GM12878 (cell line): ENCODE results near the gene RUFY2. TPM values are rescaled to one million over a fixed set of nuclear protein-coding genes. Genes with fewer than 3 reads are reported as not detected.
A peak's percentile ranks its signal among the peaks of the same experiment; 100 is the strongest.
"Not testable (repeated sequence)": the region's sequence is repeated elsewhere in the genome, so short reads cannot be mapped to it uniquely, and the experiment has no call there.

Experiments
- ATAC-seq: fragments of 200-7000 bp; cut with Tn5 transposase; 3 replicates; pipeline ENCODE4 v1.9.1; 2020; ENCODE audit warnings: mild to moderate bottlenecking, moderate library complexity
- BruUV-seq: library from RNA; stranded (reverse); fragments of 400-500 nt; replicated peaks from 2 replicates; lab custom pipeline; 2021; lab: Mats Ljungman, UMichigan
- CTCF ChIA-PET: fragments of 300-600 bp; sonication (Branson Sonifier 250); formaldehyde crosslinking; extraction: SDS; loops from one replicate; lab custom pipeline; 2021; ENCODE audit warnings: inconsistent platforms; lab: Yijun Ruan, JAX
- POLR2A ChIA-PET: fragments of 350-600 bp; formaldehyde crosslinking; extraction: SDS; loops from one replicate; lab custom pipeline; 2021; ENCODE audit warnings: inconsistent platforms; lab: Charles Lee
- RAD21 ChIA-PET: fragments of 300-600 bp; sonication (Branson Sonifier 250); formaldehyde crosslinking; loops from one replicate; lab custom pipeline; 2023; ENCODE audit warnings: antibody characterized with exemption; ENCODE audit not compliant: unreplicated experiment; lab: Charles Lee
- SMC1A ChIA-PET: fragments of 300-600 bp; sonication (Branson Sonifier 250); formaldehyde crosslinking; loops from one replicate; lab custom pipeline; 2023; ENCODE audit not compliant: unreplicated experiment, uncharacterized antibody; lab: Charles Lee
- DNase-seq: peaks from one replicate; pipeline ENCODE4 v3.0.0-alpha.2; 2011; ENCODE audit warnings: low read depth, low spot score
- FAIRE-seq: peaks from 3 replicates; lab custom pipeline; 2011; peaks lifted over from hg19 to GRCh38; lab: Jason Lieb, UNC
- H2AFZ ChIP-seq: 2 replicates; pipeline ENCODE4 v1.6.0; 2011; ENCODE audit warnings: low read depth, low read length, control low read depth; ENCODE audit not compliant: control insufficient read depth
- H3K27ac ChIP-seq: 2 replicates; pipeline ENCODE4 v1.5.1; 2011; ENCODE audit warnings: control low read depth; ENCODE audit not compliant: control insufficient read depth, insufficient read depth
- H3K27me3 ChIP-seq, 2 experiments: replicated peaks in 1 of 2; 2 replicates each; pipeline versions ENCODE4 v1.6.0 to v1.6.1; 2011; ENCODE audit warnings: low read length in 1 of 2; ENCODE audit not compliant: control insufficient read depth in 2 of 2, insufficient read depth in 2 of 2
- H3K36me3 ChIP-seq, 2 experiments: 2 replicates each; pipeline ENCODE4 v1.5.1; 2011; ENCODE audit warnings: low read length in 1 of 2; ENCODE audit not compliant: control insufficient read depth in 2 of 2, insufficient read depth in 2 of 2
- H3K4me1 ChIP-seq: 2 replicates; pipeline ENCODE4 v1.6.1; 2011; ENCODE audit warnings: mild to moderate bottlenecking, low read length, moderate library complexity, mixed read lengths; ENCODE audit not compliant: control insufficient read depth, insufficient read depth
- H3K4me2 ChIP-seq: 2 replicates; pipeline ENCODE4 v1.6.0; 2011; ENCODE audit warnings: control low read depth; ENCODE audit not compliant: control insufficient read depth, insufficient read depth
- H3K4me3 ChIP-seq: fragments of 200-600 bp; sonication (generic); 2 replicates; pipeline ENCODE4 v1.5.1; 2016
- H3K79me2 ChIP-seq: 2 replicates; pipeline ENCODE4 v1.6.0; 2011; ENCODE audit warnings: low read length; ENCODE audit not compliant: control insufficient read depth, insufficient read depth
- H3K9ac ChIP-seq: 2 replicates; pipeline ENCODE4 v1.8.0; 2011; ENCODE audit warnings: low read length, control low read depth, mixed read lengths; ENCODE audit not compliant: control insufficient read depth, insufficient read depth
- H3K9me3 ChIP-seq: replicated peaks from 3 replicates; pipeline ENCODE4 v1.5.1; 2011; ENCODE audit warnings: mild to moderate bottlenecking, low read length; ENCODE audit not compliant: control insufficient read depth, insufficient read depth
- H4K20me1 ChIP-seq: 2 replicates; pipeline ENCODE4 v1.6.0; 2011; ENCODE audit not compliant: control insufficient read depth, insufficient read depth
- CBX3 ChIP-seq: fragments of 200-600 bp; sonication (generic); IDR thresholded peaks from 2 replicates; pipeline ENCODE4 v1.6.1; 2016; ENCODE audit warnings: low read depth, borderline replicate concordance
- IRF5 ChIP-seq: fragments of 450-650 bp; IDR thresholded peaks from 2 replicates; pipeline ENCODE4 v1.6.1; 2017; ENCODE audit warnings: borderline replicate concordance
- RCOR1 ChIP-seq: conservative IDR thresholded peaks from 2 replicates; pipeline ENCODE4 v1.6.1; 2012; ENCODE audit warnings: low read depth, low read length, improper control_type of control experiment
- WGBS: methylation state at CpG from one replicate; pipeline ENCODE4 v1.1.6; 2016; ENCODE audit warnings: low lambda C conversion rate; ENCODE audit not compliant: insufficient replicate concordance, insufficient coverage; ENCODE audit errors: missing lambda C conversion rate; 5-methylcytosine and 5-hydroxymethylcytosine counted together
- in situ Hi-C: fragments of 300-500 bp; cut with MboI; formaldehyde crosslinking; loops from 9 replicates; pipeline ENCODE4 v1.14.3; 2018; ENCODE audit warnings: mixed read lengths
- intact Hi-C: fragments of 100-400 bp; cut with micrococcal nuclease; formaldehyde crosslinking; loops from one replicate; pipeline ENCODE4 v1.14.2; 2022; ENCODE audit not compliant: unreplicated experiment
- polyA plus RNA-seq, 11 experiments: library from polyadenylated mRNA; depleted of rRNA in 4 of 11; unstranded in 6 of 11; stranded (reverse) in 5 of 11; fragments of >200 nt; fragmentation: Nextera tagmentation in 4 of 11; fragmentation: Illumina TruSeq in 1 of 11; extraction: Ambion mirVana in 4 of 11; extraction: Trizol in 1 of 11; gene quantifications; 1 replicate in 1 of 11; 2 replicates in 10 of 11; pipeline versions ENCODE4 v1.2.1 to v1.2.3, GENCODE V29; 2011 to 2016; ENCODE audit warnings: inconsistent platforms in 2 of 11, missing spikeins in 2 of 11, low read depth in 1 of 11
- total RNA-seq, 4 experiments: library from RNA; depleted of rRNA in 3 of 4; stranded (reverse); fragments of >200 nt in 3 of 4; fragmentation: Illumina TruSeq in 1 of 4; extraction: Trizol in 1 of 4; gene quantifications; 2 replicates each; pipeline versions ENCODE4 v1.2.1 to v1.2.3, GENCODE V29; 2013 to 2021

The RUFY2 gene
- total and polyA plus RNA-seq, 10 of the 15 experiments (the other 5 are each of a cell fraction or from before 2014, with no cell fraction given) = 1.7 to 8.4 (median 5.8) TPM

- H3K4me1 ChIP-seq, intact Hi-C loops, ATAC-seq, H3K27me3 ChIP-seq, FAIRE-seq, DNase-seq, H3K4me3 ChIP-seq, H3K36me3 ChIP-seq, H3K9ac ChIP-seq, BruUV-seq, H3K79me2 ChIP-seq, H4K20me1 ChIP-seq, in situ Hi-C loops, H2AFZ ChIP-seq, H3K4me2 ChIP-seq: not testable (repeated sequence)
- CTCF ChIA-PET = interaction anchor here (1.0 to 4.1 kb wide), 2 partner anchors 13 to 102 kb away, joined by 4 to 35 read pairs; no protein-coding TSS in a partner anchor
- 89% methylated on average over 6 of the region's 6 CpGs for WGBS
- peaks cover 14% of the 10 kb centered on the region for H3K9me3 ChIP-seq
- SMC1A ChIA-PET = interaction anchor here (0.9 to 4.9 kb wide), 8 partner anchors 9 to 102 kb away, joined by 3 to 18 read pairs (median 4); no protein-coding TSS in a partner anchor
- RAD21 ChIA-PET = interaction anchor here (1.0 to 1.6 kb wide), 3 partner anchors 14 to 102 kb away, joined by 3 to 6 read pairs (median 5); partner anchors contain the start of gene HNRNPH3
- POLR2A ChIA-PET = interaction anchor here (1.2 to 3.3 kb wide), 2 partner anchors 12 to 17 kb away, joined by 3 to 37 read pairs; partner anchors contain the start of genes HNRNPH3 and PBLD
- peak overlapping the region; percentile 76 for H3K27ac ChIP-seq
These were observed 92.1 kb downstream of the RUFY2 start for GRCh38 chr10:68314930-68315329.

DNA sequence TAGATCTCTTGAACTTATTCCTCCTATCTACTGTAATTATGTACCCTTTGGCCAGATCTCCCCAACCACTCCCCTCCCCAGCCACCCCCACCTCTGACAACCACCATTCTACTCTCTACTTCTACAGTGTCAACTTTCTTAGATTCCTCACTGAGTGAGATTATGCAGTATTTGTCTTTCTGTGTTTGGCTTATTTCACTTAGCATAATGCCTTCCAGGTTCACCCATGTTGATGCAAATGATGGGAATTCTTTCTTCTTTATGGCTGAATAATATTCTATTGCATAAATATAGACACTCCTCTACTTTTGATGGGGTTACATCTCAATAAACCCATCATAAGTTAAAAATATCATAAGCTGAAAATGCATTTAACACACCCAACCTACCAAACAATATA, 96.5 kb downstream of the RUFY2 start:
- in situ Hi-C loops (no loop called here), intact Hi-C loops (no loop called here)
- TF ChIP-seq CBX3 (no peak), IRF5 (no peak), RCOR1 (no peak)
- ChIA-PET CTCF (interaction anchor here (1.5 kb wide), 1 partner anchor 9 kb away, joined by 8 read pairs; no protein-coding TSS in a partner anchor), SMC1A (interaction anchor here (1.3 kb wide), 1 partner anchor 9 kb away, joined by 8 read pairs; no protein-coding TSS in a partner anchor), POLR2A (no interaction called here), RAD21 (no interaction called here)
- DNase-seq (no peak), ATAC-seq (no peak), FAIRE-seq (no peak)
- Histone ChIP-seq H2AFZ (no peak overlapping the region), H3K79me2 (no peaks in the 10 kb centered on the region), H3K4me3 (no peak overlapping the region), H3K36me3 (no peaks in the 10 kb centered on the region), H3K4me2 (no peak overlapping the region), H3K27me3 (no peaks in the 10 kb centered on the region), H3K27ac (no peak overlapping the region), H3K4me1 (no peaks in the 10 kb centered on the region), H3K9ac (no peak overlapping the region), H3K9me3 (peaks cover 2% of the 10 kb centered on the region), H4K20me1 (no peaks in the 10 kb centered on the region)
- BruUV-seq = no TSS peak
